Stomach (tissue), 9 donors: ENCODE data around the gene CFLAR. TPM values are rescaled to one million over a fixed set of nuclear protein-coding genes. Genes with fewer than 3 reads are reported as not detected.
"Not testable (repeated sequence)": the region's sequence is repeated elsewhere in the genome, so short reads cannot be mapped to it uniquely, and the experiment has no call there.

ENCODE experiments used
- DNase-seq, 2 donors: peaks; one replicate each; pipeline versions ENCODE4 v3.0.0 to v3.0.0-alpha.2; 2013 to 2019
- H3K27ac ChIP-seq, 5 donors: fragments of 200-600 bp in 4 of 5; sonication (generic) in 4 of 5; one replicate each; pipeline ENCODE4 v1.5.1; 2013 to 2019; ENCODE audit warnings: mild to moderate bottlenecking in 1 of 5, moderate library complexity in 1 of 5
- H3K27me3 ChIP-seq, 3 donors: fragments of 200-600 bp; sonication (generic); one replicate each; pipeline ENCODE4 v1.5.1; 2017 to 2019; ENCODE audit warnings: mixed run types in 1 of 3
- H3K36me3 ChIP-seq, 4 donors: fragments of 200-600 bp; sonication (generic); 1 replicate in 3 of 4; 2 replicates in 1 of 4; pipeline ENCODE4 v1.5.1; 2016 to 2019
- H3K4me1 ChIP-seq, 4 donors: fragments of 200-600 bp; sonication (generic); one replicate each; pipeline ENCODE4 v1.5.1; 2016 to 2019
- H3K4me3 ChIP-seq, 4 donors: fragments of 200-600 bp; sonication (generic) in 3 of 4; one replicate each; pipeline ENCODE4 v1.5.1; 2016 to 2019; ENCODE audit warnings: mild to moderate bottlenecking in 1 of 4
- H3K9me3 ChIP-seq, 4 donors: fragments of 200-600 bp; sonication (generic); one replicate each; pipeline ENCODE4 v1.5.1; 2016 to 2019
- CTCF ChIP-seq, 7 experiments: fragments of 450-650 bp in 4 of 7; fragments of 200-600 bp in 3 of 7; sonication (generic) in 3 of 7; IDR thresholded peaks; one replicate each; pipeline ENCODE4 v1.5.1; 2016 to 2019; ENCODE audit warnings: antibody characterized with exemption in 7 of 7, control low read depth in 2 of 7, mild to moderate bottlenecking in 1 of 7
- EP300 ChIP-seq: sonication (generic); formaldehyde crosslinking; IDR thresholded peaks from one replicate; pipeline ENCODE4 v1.6.1; 2017; ENCODE audit warnings: antibody characterized with exemption
- POLR2A ChIP-seq, 4 donors: fragments of 450-650 bp; IDR thresholded peaks; one replicate each; pipeline ENCODE4 v1.6.1; 2016; ENCODE audit warnings: antibody characterized with exemption in 4 of 4, control low read depth in 2 of 4, mild to moderate bottlenecking in 1 of 4, moderate library complexity in 1 of 4
- POLR2AphosphoS5 ChIP-seq, 3 donors: sonication (generic); formaldehyde crosslinking; IDR thresholded peaks; one replicate each; pipeline ENCODE4 v1.6.1; 2016; ENCODE audit warnings: antibody characterized with exemption in 3 of 3
- WGBS, 5 donors: extraction: QIAGEN DNeasy Blood & Tissue Kit in 3 of 5; methylation state at CpG; one replicate each; pipeline versions ENCODE4 v1.1.5 to v1.1.7; 2013 to 2018; 5-methylcytosine and 5-hydroxymethylcytosine counted together
- intact Hi-C: fragments of 100-400 bp; cut with DNase I; formaldehyde crosslinking; loops from one replicate; pipeline ENCODE4 v1.15.1; 2023; ENCODE audit warnings: low total_unique reads
- polyA plus RNA-seq, 3 donors: library from polyadenylated mRNA; stranded (reverse); fragments of 200-250 nt; gene quantifications; one replicate each; pipeline ENCODE4 v1.2.3, GENCODE V29; 2013
- total RNA-seq, 5 donors: library from RNA; depleted of rRNA; stranded (reverse); fragments of >200 nt; gene quantifications; one replicate each; pipeline versions ENCODE4 v1.1.0 to v1.2.3, GENCODE V29; 2014 to 2016
- donor health status: healthy with polysubstance abuse.
- donor health status: Bipolar disorder and iron deficiency.
- donor health status: healthy.

The CFLAR gene
- total and polyA plus RNA-seq, 8 donors: 23.3 to 424 (median 177) TPM

- intact Hi-C loops: no loop called here
- Histone ChIP-seq H3K27me3 (no peaks in the 10 kb centered on the region), H3K27ac (no peak overlapping the region), H3K36me3 (no peaks in the 10 kb centered on the region), H3K9me3 (no peaks in the 10 kb centered on the region), H3K4me1 (peaks cover 6 to 27% (median 17%) of the 10 kb centered on the region in 4 donors), H3K4me3 (no peak overlapping the region)
- 94 to 99% (median 95%) methylated on average over 3 of the region's 3 CpGs for WGBS, 5 donors
- DNase-seq: no peak
- no peak for TF ChIP-seq POLR2AphosphoS5 (IDR thresholded peaks at IDR 0.05)
- TF ChIP-seq POLR2A (IDR thresholded peaks at IDR 0.05): no peak
- no peak for TF ChIP-seq EP300
- TF ChIP-seq CTCF (IDR thresholded peaks at IDR 0.05): no peak
These were observed 4.9 kb upstream of the CFLAR start for GRCh38 chr2:201111096-201111495.

GRCh38 chr2:201114350-201114749 is 1.6 kb upstream of the CFLAR start:
- intact Hi-C loops: no loop called here
- TF ChIP-seq POLR2A (IDR thresholded peaks at IDR 0.05) (no peak), CTCF (IDR thresholded peaks at IDR 0.05) (no peak)
- H3K27ac ChIP-seq: peak overlapping the region in 2 of 5 donors; percentile 99 to 100

GRCh38 chr2:201114846-201115245 is 1.1 kb upstream of the CFLAR start:
- Histone ChIP-seq H3K36me3 (no peaks in the 10 kb centered on the region), H3K9me3 (no peaks in the 10 kb centered on the region), H3K27me3 (no peaks in the 10 kb centered on the region), H3K4me3 (peak overlapping the region in 2 of 4 donors; percentile 61 to 73), H3K27ac (peak overlapping the region in 4 of 5 donors; percentile 99 to 100 (median 100)), H3K4me1 (peaks cover 6 to 35% (median 25%) of the 10 kb centered on the region in 4 donors)
- TF ChIP-seq CTCF (IDR thresholded peaks at IDR 0.05) (no peak), POLR2A (IDR thresholded peaks at IDR 0.05) (no peak), EP300 (no peak), POLR2AphosphoS5 (IDR thresholded peaks at IDR 0.05) (no peak)
- intact Hi-C loops: no loop called here
- DNase-seq: no peak

More at GRCh38 chr2:201114350-201114749, 1.6 kb upstream of the CFLAR start:
- peaks cover 6 to 31% (median 23%) of the 10 kb centered on the region in 4 donors for H3K4me1 ChIP-seq
- H3K9me3 ChIP-seq: no peaks in the 10 kb centered on the region
- H3K36me3 ChIP-seq: no peaks in the 10 kb centered on the region
- H3K27me3 ChIP-seq: no peaks in the 10 kb centered on the region
- DNase-seq: no peak
- 67 to 80% (median 71%) methylated on average over 4 of the region's 4 CpGs for WGBS, 5 donors
- H3K4me3 ChIP-seq: peak overlapping the region in 2 of 4 donors; percentile 61 to 73

- Histone ChIP-seq H3K4me3 (peak overlapping the region; percentile 61 to 93 (median 80)), H3K27me3 (no peaks in the 10 kb centered on the region), H3K4me1 (peaks cover 9 to 58% (median 43%) of the 10 kb centered on the region in 4 donors), H3K36me3 (peaks cover 0 to 3% (median 0%) of the 10 kb centered on the region in 4 donors), H3K27ac (peak overlapping the region; percentile 98 to 100 (median 99)), H3K9me3 (no peaks in the 10 kb centered on the region)
- intact Hi-C loops: no loop called here
- TF ChIP-seq EP300: no peak
- peak in 2 of 3 donors; percentile 63 to 64 for TF ChIP-seq POLR2AphosphoS5 (IDR thresholded peaks at IDR 0.05)
- no peak for TF ChIP-seq POLR2A (IDR thresholded peaks at IDR 0.05)
- peak in 4 of 7 experiments; percentile 16 to 51 (median 39) for TF ChIP-seq CTCF (IDR thresholded peaks at IDR 0.05)
- peak; percentile 70 to 88 for DNase-seq
- 0 to 1% (median 1%) methylated on average over 22 of the region's 22 CpGs for WGBS, 5 donors
These were observed 1.2 kb downstream of the CFLAR start for GRCh38 chr2:201116959-201117734.

- intact Hi-C loops, DNase-seq, H3K9me3 ChIP-seq, H3K27me3 ChIP-seq, H3K36me3 ChIP-seq: not testable (repeated sequence)
- 7 to 23% (median 14%) methylated on average over 13 of the region's 13 CpGs for WGBS, 5 donors
- peak overlapping the region; percentile 98 to 100 (median 99) for H3K27ac ChIP-seq
- peaks cover 15 to 64% (median 47%) of the 10 kb centered on the region in 4 donors for H3K4me1 ChIP-seq
- H3K4me3 ChIP-seq: peak overlapping the region; percentile 61 to 93 (median 80)
These were observed 1.8 kb downstream of the CFLAR start for GRCh38 chr2:201117735-201118094.
